Measurements from ENCODE around the gene SHISAL2B. TPM values are rescaled to one million over a fixed set of nuclear protein-coding genes. Genes with fewer than 3 reads are reported as not detected.

Gene SHISAL2B
- total RNA-seq, 4 donors from 2014 or later, result not detected

DNA sequence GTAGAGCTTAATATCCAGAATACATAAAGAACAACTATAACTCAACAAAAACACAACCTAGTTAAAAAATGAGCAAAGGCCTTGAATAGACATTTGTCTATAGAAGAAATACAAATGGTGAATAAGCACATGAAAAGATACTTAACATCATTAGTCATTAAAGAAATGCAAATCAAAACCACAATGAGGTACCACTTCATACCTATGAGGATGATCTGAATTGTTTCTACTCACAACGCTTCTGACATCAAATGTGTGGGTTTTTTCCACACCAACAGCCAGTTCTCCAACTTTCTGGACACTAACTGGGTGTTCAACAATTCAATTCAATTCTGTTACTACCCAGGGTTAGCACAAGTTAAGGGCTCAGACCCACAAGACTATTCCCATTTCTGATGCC, 56.1 kb downstream of the SHISAL2B start:
- in situ Hi-C loops (cut with MboI; ENCODE audit: low pct_ligation_motif_present in 1 of 4, low pct_unique_long_range_greater_than_20kb in 1 of 4, low sequenced_read_pairs in 3 of 4), result no loop called here

DNA sequence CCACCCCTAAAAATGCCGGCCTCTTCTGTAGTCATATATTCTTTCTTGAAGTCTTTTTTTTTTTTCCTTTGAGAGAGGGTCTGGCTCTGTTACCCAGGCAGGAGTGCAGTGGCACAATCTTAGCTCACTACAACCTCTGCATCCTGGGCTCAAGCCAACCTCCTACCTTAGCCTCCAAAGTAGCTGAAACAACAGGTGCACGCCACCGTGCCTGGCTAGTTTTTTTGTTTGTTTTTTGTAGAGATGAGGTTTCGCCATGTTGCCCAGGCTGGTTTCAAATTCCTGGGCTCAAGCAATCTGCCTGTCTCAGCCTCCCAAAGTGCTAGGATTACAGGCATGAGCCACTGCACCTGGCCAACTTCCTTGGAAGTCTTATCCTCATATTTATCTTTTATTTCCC, 59.1 kb downstream of the SHISAL2B start:
- WGBS, 2 donors (ENCODE audit: low coverage in 1 of 2), result 97 to 100% methylated on average over 4 of the region's 4 CpGs
- Histone ChIP-seq H3K27me3 (no peaks in the 10 kb centered on the region), H3K36me3 (peaks cover 0 to 12% (median 3%) of the 10 kb centered on the region in 4 donors), H3K27ac (no peak overlapping the region), H3K4me1 (no peaks in the 10 kb centered on the region), H3K9me3 (no peaks in the 10 kb centered on the region), H3K4me3 (no peak overlapping the region)
- intact Hi-C loops (cut with DNase I; ENCODE audit: low total_unique reads), result no loop called here
- in situ Hi-C loops (cut with MboI; ENCODE audit: low pct_ligation_motif_present in 1 of 4, low pct_unique_long_range_greater_than_20kb in 1 of 4, low sequenced_read_pairs in 3 of 4), result no loop called here
- DNase-seq, result no peak
- TF ChIP-seq EP300 (IDR thresholded peaks at IDR 0.05; ENCODE audit: low read depth), result no peak
- TF ChIP-seq POLR2AphosphoS5 (IDR thresholded peaks at IDR 0.05), result no peak
- TF ChIP-seq POLR2A (IDR thresholded peaks at IDR 0.05), result no peak
- TF ChIP-seq, protein P1, sequence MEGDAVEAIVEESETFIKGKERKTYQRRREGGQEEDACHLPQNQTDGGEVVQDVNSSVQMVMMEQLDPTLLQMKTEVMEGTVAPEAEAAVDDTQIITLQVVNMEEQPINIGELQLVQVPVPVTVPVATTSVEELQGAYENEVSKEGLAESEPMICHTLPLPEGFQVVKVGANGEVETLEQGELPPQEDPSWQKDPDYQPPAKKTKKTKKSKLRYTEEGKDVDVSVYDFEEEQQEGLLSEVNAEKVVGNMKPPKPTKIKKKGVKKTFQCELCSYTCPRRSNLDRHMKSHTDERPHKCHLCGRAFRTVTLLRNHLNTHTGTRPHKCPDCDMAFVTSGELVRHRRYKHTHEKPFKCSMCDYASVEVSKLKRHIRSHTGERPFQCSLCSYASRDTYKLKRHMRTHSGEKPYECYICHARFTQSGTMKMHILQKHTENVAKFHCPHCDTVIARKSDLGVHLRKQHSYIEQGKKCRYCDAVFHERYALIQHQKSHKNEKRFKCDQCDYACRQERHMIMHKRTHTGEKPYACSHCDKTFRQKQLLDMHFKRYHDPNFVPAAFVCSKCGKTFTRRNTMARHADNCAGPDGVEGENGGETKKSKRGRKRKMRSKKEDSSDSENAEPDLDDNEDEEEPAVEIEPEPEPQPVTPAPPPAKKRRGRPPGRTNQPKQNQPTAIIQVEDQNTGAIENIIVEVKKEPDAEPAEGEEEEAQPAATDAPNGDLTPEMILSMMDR (IDR thresholded peaks at IDR 0.05), result no peak

More for the DNA sequence above, 56.1 kb downstream of the SHISAL2B start:
- Histone ChIP-seq H3K27me3 (no peaks in the 10 kb centered on the region), H3K36me3 (no peaks in the 10 kb centered on the region), H3K4me3 (no peak overlapping the region), H3K4me1 (no peaks in the 10 kb centered on the region), H3K27ac (no peak overlapping the region), H3K9me3 (no peaks in the 10 kb centered on the region)
- TF ChIP-seq POLR2A (IDR thresholded peaks at IDR 0.05) (no peak), POLR2AphosphoS5 (IDR thresholded peaks at IDR 0.05) (no peak), EP300 (IDR thresholded peaks at IDR 0.05; ENCODE audit: low read depth) (no peak)
- TF ChIP-seq, protein P1 (IDR thresholded peaks at IDR 0.05), result no peak
- intact Hi-C loops (cut with DNase I; ENCODE audit: low total_unique reads), result no loop called here
- 95 to 100% methylated on average over 1 of the region's 1 CpG for WGBS, 2 donors (ENCODE audit: low coverage in 1 of 2)
- DNase-seq, result no peak

DNA sequence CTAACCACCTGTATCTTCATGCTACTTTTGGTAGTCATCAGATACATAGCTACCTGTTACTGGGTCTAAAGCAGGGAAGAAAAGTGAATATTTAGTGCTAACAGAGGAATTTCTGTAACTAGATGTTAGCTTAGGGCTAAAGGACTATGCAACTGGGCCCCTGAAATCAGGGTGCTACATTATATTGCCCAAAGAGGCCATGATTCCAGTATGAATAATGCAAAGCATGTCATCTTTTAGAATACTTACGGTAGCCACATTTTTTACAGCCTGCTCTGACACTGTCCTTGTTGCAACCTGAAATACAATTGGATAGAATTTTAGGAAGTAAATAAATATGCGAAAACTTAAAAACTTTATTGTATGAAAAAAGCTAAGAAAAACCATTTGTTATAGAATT, 63.8 kb downstream of the SHISAL2B start:
- H3K36me3 ChIP-seq, result peaks cover 0 to 12% (median 5%) of the 10 kb centered on the region in 4 donors
- no peak overlapping the region for H3K27ac ChIP-seq
- H3K4me3 ChIP-seq, result no peak overlapping the region
- in situ Hi-C loops (cut with MboI; ENCODE audit: low pct_ligation_motif_present in 1 of 4, low pct_unique_long_range_greater_than_20kb in 1 of 4, low sequenced_read_pairs in 3 of 4), result no loop called here
- TF ChIP-seq POLR2AphosphoS5 (IDR thresholded peaks at IDR 0.05) (no peak), EP300 (IDR thresholded peaks at IDR 0.05; ENCODE audit: low read depth) (no peak), POLR2A (IDR thresholded peaks at IDR 0.05) (no peak)
- TF ChIP-seq, protein P1 (IDR thresholded peaks at IDR 0.05), result no peak
- no peaks in the 10 kb centered on the region for H3K27me3 ChIP-seq
- H3K9me3 ChIP-seq, result no peaks in the 10 kb centered on the region
- intact Hi-C loops (cut with DNase I; ENCODE audit: low total_unique reads), result no loop called here
- no peaks in the 10 kb centered on the region for H3K4me1 ChIP-seq
- DNase-seq, result no peak
- 100% methylated on average over 2 of the region's 2 CpGs for WGBS, 2 donors (ENCODE audit: low coverage in 1 of 2)

DNA sequence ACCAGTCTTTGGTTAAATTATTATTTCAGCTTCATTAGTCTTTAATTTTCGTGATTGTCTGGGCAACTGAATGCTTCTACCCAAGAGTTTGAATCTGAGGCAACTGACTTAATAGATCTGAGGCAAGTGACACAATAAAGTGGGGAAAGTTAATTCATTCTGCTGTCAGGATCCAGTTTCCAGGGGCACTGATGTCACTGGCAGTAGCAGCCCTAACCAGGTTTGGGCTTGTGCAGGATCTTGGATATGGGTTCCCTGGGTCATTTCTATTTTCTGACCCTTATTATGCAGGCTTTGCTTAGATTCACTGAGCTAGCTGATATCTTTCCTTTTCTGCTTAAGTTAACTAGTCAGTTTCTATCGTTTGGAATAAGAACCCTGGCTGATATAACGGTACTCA, 68.6 kb downstream of the SHISAL2B start:
- H3K4me1 ChIP-seq, result peaks cover 0 to 3% (median 0%) of the 10 kb centered on the region in 4 donors
- H3K36me3 ChIP-seq, result peaks cover 0 to 4% (median 1%) of the 10 kb centered on the region in 4 donors
- H3K4me3 ChIP-seq, result no peak overlapping the region
- H3K27me3 ChIP-seq, result no peaks in the 10 kb centered on the region
- intact Hi-C loops (cut with DNase I; ENCODE audit: low total_unique reads), result no loop called here
- H3K27ac ChIP-seq, result no peak overlapping the region
- TF ChIP-seq POLR2A (IDR thresholded peaks at IDR 0.05), result no peak
- TF ChIP-seq POLR2AphosphoS5 (IDR thresholded peaks at IDR 0.05), result no peak
- no peak for TF ChIP-seq EP300 (IDR thresholded peaks at IDR 0.05; ENCODE audit: low read depth)
- TF ChIP-seq, protein P1 (IDR thresholded peaks at IDR 0.05), result no peak
- WGBS, 2 donors (ENCODE audit: low coverage in 1 of 2), result 93 to 94% methylated on average over 3 of the region's 3 CpGs
- no peaks in the 10 kb centered on the region for H3K9me3 ChIP-seq
- DNase-seq, result no peak
- in situ Hi-C loops (cut with MboI; ENCODE audit: low pct_ligation_motif_present in 1 of 4, low pct_unique_long_range_greater_than_20kb in 1 of 4, low sequenced_read_pairs in 3 of 4), result no loop called here
